Neutrophil (primary cell): ENCODE results near the gene MLLT3.
A peak's percentile ranks its signal among the peaks of the same experiment; 100 is the strongest.

Source experiments
- H3K27ac ChIP-seq: fragments of 200-600 bp; sonication (generic); 2 replicates; pipeline ENCODE4 v1.5.1; 2016; ENCODE audit warnings: mild to moderate bottlenecking, moderate library complexity
- H3K27me3 ChIP-seq: fragments of 200-600 bp; sonication (generic); 2 replicates; pipeline ENCODE4 v1.6.0; 2016; ENCODE audit warnings: mild to moderate bottlenecking
- H3K36me3 ChIP-seq: fragments of 200-600 bp; sonication (generic); 2 replicates; pipeline ENCODE4 v1.5.1; 2017
- H3K4me1 ChIP-seq, 2 experiments: fragments of 200-600 bp in 1 of 2; sonication (generic) in 1 of 2; 1 replicate in 1 of 2; 2 replicates in 1 of 2; pipeline versions ENCODE4 v1.5.1 to v1.6.1; 2013 to 2016; ENCODE audit warnings: low read depth in 1 of 2, low read length in 1 of 2, mild to moderate bottlenecking in 1 of 2, moderate library complexity in 1 of 2; ENCODE audit not compliant: control insufficient read depth in 1 of 2, insufficient read depth in 1 of 2
- H3K4me3 ChIP-seq, 2 experiments: fragments of 200-600 bp in 1 of 2; sonication (generic) in 1 of 2; 1 replicate in 1 of 2; 2 replicates in 1 of 2; pipeline ENCODE4 v1.5.1; 2013 to 2016; ENCODE audit warnings: low read depth in 1 of 2, low read length in 1 of 2, mild to moderate bottlenecking in 1 of 2, moderate library complexity in 1 of 2
- H3K9me3 ChIP-seq: fragments of 200-600 bp; sonication (generic); 2 replicates; pipeline ENCODE4 v1.5.1; 2016
- TF ChIP-seq, protein P1 (sequence below): fragments of 200-600 bp; sonication (generic); IDR thresholded peaks from 2 replicates; pipeline ENCODE4 v1.5.1; 2016; ENCODE audit warnings: antibody characterized with exemption

MLLT3 gene

DNA sequence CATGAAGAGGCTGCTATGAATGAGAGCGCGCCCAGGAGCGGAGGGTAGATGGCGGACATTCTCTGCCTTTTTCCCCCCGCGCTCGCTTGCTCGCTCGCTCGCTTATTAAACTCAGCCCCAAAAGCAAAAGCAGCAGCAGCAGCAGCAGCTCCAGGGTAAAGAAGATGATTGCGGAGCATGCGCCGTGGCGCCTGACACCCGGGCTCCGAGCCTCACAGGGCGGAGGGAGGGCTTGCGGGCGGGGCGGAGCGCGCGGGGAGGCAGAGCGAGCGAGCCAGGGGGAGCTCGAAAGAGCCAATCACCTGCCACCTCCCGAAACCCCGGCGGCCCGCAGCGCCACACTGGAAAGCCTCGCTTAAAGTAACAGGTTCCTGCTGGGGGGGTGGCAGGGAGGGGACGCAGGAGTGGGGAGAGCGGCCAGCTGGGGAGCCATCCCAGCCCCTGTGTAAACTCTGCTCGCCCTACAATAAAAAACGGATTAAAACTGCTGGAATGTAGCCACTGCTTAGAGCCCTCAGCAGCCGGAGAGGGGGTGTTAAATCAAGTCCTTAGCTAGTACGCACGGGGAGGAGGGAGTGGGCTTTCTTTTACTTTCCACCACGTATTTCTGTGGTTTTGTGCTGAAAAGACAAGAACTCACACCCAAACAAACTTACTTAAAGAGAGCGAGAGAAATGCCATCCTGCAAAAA lies at the start of gene MLLT3:
MLLT3 (minus strand) TSS at position 170 of the 691 bp plus-strand sequence.
- no peaks in the 10 kb centered on the region for H3K36me3 ChIP-seq
- peaks cover 42 to 45% of the 10 kb centered on the region in 2 experiments for H3K4me1 ChIP-seq
- H3K27me3 ChIP-seq: peaks cover 72% of the 10 kb centered on the region
- TF ChIP-seq, protein P1, sequence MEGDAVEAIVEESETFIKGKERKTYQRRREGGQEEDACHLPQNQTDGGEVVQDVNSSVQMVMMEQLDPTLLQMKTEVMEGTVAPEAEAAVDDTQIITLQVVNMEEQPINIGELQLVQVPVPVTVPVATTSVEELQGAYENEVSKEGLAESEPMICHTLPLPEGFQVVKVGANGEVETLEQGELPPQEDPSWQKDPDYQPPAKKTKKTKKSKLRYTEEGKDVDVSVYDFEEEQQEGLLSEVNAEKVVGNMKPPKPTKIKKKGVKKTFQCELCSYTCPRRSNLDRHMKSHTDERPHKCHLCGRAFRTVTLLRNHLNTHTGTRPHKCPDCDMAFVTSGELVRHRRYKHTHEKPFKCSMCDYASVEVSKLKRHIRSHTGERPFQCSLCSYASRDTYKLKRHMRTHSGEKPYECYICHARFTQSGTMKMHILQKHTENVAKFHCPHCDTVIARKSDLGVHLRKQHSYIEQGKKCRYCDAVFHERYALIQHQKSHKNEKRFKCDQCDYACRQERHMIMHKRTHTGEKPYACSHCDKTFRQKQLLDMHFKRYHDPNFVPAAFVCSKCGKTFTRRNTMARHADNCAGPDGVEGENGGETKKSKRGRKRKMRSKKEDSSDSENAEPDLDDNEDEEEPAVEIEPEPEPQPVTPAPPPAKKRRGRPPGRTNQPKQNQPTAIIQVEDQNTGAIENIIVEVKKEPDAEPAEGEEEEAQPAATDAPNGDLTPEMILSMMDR: no peak
- H3K9me3 ChIP-seq: no peaks in the 10 kb centered on the region
- peak within 1 kb of the TSS; percentile 27 for H3K27ac ChIP-seq
- H3K4me3 ChIP-seq: peak within 1 kb of the TSS; percentile 62 to 79

DNA sequence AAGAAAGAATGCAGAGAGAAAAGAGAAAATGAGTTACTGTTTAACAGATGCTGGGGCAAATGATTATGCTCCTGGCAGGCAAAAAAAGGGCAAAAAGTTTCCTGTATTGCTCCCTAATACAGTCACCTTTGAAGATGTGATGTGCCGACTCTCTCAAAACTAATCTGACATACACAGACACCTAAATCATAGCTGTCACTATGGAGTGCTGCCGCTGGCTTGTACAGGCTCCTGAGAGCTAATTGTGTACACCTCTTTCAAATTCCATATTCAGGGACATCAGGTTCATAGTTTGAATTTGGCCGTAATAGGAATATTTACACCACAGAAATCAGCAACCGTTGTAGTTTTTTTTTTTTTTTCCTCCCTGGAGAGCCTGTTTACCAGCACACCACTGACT lies 49.3 kb upstream of the MLLT3 start:
- Histone ChIP-seq H3K27ac (no peak overlapping the region), H3K4me3 (no peak overlapping the region), H3K27me3 (no peaks in the 10 kb centered on the region), H3K36me3 (no peaks in the 10 kb centered on the region), H3K9me3 (no peaks in the 10 kb centered on the region), H3K4me1 (no peaks in the 10 kb centered on the region)
- TF ChIP-seq, protein P1: no peak

DNA sequence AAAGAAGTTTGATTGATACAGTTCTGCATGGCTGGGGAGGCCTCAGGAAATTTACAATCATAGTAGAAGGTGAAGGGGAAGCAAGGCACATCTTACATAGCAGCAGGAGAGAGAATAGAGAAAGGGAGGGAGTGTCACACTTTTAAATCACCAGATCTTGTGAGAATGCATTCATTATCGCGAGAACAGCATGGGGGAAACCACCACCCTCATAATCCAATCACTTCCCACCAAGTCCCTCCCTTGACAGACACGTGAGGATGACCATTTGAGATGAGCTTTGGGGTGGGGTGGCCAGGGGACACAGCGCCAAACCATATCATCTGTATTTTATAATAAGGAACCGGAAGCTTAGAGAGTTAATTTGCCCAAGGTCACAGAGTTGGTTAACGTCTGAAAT lies 48.1 kb upstream of the MLLT3 start:
- H3K4me1 ChIP-seq: no peaks in the 10 kb centered on the region
- H3K9me3 ChIP-seq: no peaks in the 10 kb centered on the region
- no peak overlapping the region for H3K27ac ChIP-seq
- H3K36me3 ChIP-seq: no peaks in the 10 kb centered on the region
- H3K27me3 ChIP-seq: no peaks in the 10 kb centered on the region
- TF ChIP-seq, protein P1: no peak
- no peak overlapping the region for H3K4me3 ChIP-seq

DNA sequence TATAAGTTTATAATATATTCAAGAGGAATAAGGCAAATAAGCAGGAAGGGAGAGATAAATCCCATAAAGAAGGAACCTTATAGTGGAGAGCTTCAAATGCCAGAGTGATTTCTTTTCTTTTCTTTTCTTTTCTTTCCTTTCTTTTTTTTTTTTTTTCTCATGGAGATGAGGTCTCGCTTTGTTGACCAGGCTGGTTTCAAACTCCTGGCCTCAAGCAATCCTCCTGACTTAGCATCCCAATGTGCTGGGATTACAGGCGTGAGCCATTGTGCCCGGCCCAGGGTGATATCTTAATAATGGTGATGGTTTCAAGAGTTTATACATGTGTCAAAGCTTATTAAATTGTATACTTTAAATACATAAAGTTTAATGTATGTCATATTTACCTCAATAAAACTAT lies 42.2 kb upstream of the MLLT3 start:
- H3K4me3 ChIP-seq: no peak overlapping the region
- TF ChIP-seq, protein P1: no peak
- no peaks in the 10 kb centered on the region for H3K36me3 ChIP-seq
- H3K27ac ChIP-seq: no peak overlapping the region
- no peaks in the 10 kb centered on the region for H3K27me3 ChIP-seq
- H3K9me3 ChIP-seq: no peaks in the 10 kb centered on the region
- H3K4me1 ChIP-seq: peaks cover 17 to 26% of the 10 kb centered on the region in 2 experiments

DNA sequence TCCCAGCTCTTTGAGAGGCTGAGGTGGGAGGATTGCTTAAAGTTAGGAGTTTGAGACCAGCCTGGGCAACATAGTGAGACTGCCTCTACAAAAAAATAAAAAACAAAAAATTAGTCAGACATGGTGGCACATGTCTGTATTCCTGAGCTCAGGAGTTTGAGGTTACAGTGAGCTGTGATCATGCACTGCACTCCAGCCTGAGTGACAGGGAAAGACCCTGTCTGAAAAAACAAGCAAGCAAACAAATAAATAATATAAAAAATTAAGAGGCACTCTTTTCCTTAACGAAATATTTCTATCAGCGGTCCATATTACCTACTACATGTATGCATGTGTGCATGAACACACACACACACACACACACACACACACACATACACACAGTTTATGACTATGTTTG lies 40.8 kb upstream of the MLLT3 start:
- no peak overlapping the region for H3K27ac ChIP-seq
- TF ChIP-seq, protein P1: no peak
- peaks cover 23 to 30% of the 10 kb centered on the region in 2 experiments for H3K4me1 ChIP-seq
- no peaks in the 10 kb centered on the region for H3K36me3 ChIP-seq
- H3K27me3 ChIP-seq: no peaks in the 10 kb centered on the region
- no peaks in the 10 kb centered on the region for H3K9me3 ChIP-seq
- H3K4me3 ChIP-seq: no peak overlapping the region
